ENCODE data around the gene CYB5R4. TPM values are rescaled to one million over a fixed set of nuclear protein-coding genes. Genes with fewer than 3 reads are reported as not detected.

The CYB5R4 gene
- total RNA-seq, 6 experiments from 2014 or later = 3.6 to 7.9 (median 5.1) TPM

DNA sequence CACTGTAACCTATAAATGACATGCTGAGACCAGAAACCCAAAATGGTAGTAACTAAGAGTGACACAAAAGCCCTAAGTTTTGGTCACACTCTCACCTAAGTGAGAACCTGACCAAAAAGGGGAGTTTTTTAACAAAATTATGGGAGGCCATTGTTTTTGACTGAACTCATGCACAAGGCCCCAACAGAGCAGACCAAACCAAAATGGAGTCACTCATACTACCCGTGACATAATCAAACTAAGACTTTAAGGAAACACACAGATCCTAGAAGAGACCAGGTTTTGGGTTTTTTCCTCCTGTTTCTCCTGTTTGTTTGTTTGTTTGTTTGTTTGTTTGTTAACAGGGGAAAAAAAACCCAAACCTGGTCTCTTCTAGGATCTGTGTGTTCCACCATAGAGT, 124.9 kb downstream of the CYB5R4 start:
- no peak for ATAC-seq
- H3K4me1 ChIP-seq = no peaks in the 10 kb centered on the region
- no peak for DNase-seq
- H3K4me3 ChIP-seq = no peak overlapping the region
- WGBS (ENCODE audit: insufficient coverage, low coverage, low lambda C conversion rate, missing lambda C conversion rate) = 100% methylated on average over 1 of the region's 1 CpG
- H3K36me3 ChIP-seq = no peaks in the 10 kb centered on the region
- no peaks in the 10 kb centered on the region for H3K27me3 ChIP-seq
- H3K9me3 ChIP-seq = no peaks in the 10 kb centered on the region
- no peak overlapping the region for H3K27ac ChIP-seq
- intact Hi-C loops (cut with DNase I) = no loop called here
- no peak for TF ChIP-seq CTCF (IDR thresholded peaks at IDR 0.05)
- no peak for TF ChIP-seq POLR2A (IDR thresholded peaks at IDR 0.05)

- DNase-seq (no peak), ATAC-seq (no peak)
- Histone ChIP-seq H3K27ac (no peak overlapping the region), H3K9me3 (no peaks in the 10 kb centered on the region), H3K4me1 (no peaks in the 10 kb centered on the region), H3K4me3 (no peak overlapping the region), H3K27me3 (no peaks in the 10 kb centered on the region), H3K36me3 (no peaks in the 10 kb centered on the region)
- intact Hi-C loops (cut with DNase I) = no loop called here
- no peak for TF ChIP-seq CTCF (IDR thresholded peaks at IDR 0.05)
- WGBS (ENCODE audit: insufficient coverage, low coverage, low lambda C conversion rate, missing lambda C conversion rate) = 77% methylated on average over 1 of the region's 1 CpG
These were observed 125.8 kb downstream of the CYB5R4 start for GRCh38 chr6:83985308-83985713.

DNA sequence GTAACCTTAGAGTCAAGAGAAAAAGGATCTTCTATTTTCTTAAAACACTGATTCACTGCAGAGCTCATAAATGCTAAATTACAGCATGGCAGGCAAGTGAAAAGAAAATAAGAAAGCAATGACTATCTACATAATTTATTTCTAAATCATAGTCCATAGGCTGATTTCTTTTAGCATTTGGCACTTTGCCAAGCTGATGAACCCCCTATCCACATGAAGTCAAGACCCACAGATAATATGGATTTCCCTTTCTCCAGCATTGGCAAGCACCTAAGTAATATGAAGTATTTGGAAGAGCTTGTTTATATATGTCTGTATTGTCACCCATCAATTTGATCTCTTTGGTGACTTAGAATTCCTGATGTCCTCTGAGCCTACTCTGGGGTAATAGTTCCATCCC, 126.2 kb downstream of the CYB5R4 start:
- Histone ChIP-seq H3K27me3 (no peaks in the 10 kb centered on the region), H3K9me3 (no peaks in the 10 kb centered on the region), H3K27ac (no peak overlapping the region), H3K4me1 (no peaks in the 10 kb centered on the region), H3K36me3 (no peaks in the 10 kb centered on the region), H3K4me3 (no peak overlapping the region)
- ATAC-seq = no peak
- no peak for TF ChIP-seq POLR2A (IDR thresholded peaks at IDR 0.05)
- no peak for TF ChIP-seq CTCF (IDR thresholded peaks at IDR 0.05)
- DNase-seq = no peak
- intact Hi-C loops (cut with DNase I) = no loop called here

DNA sequence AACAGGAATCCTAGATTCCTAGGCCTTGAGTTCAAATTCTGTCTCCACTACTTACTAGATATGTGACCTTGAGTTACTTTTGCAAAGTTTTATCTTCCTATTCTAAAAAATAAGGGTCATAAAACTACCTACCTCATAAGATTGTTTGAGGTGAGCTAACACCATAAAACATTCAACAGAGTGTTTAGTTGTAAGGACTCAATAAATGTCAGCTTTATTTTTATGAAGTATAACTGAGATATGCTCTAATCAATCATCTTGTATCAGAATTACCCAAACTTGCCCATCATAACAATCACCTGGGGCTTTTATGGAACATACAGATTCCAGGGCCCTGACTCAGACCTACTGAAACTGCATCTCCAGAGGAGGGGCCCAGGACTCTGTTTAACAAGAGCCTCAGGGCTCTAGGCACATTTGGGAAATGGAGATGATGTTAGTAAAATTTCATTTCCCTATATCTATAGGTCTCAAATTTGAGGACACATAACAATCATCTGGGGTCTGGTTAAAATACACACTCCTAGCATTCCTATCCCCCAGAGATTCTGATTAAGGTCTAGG, 138.6 kb downstream of the CYB5R4 start:
- Histone ChIP-seq H3K4me3 (no peak overlapping the region), H3K27ac (no peak overlapping the region), H3K36me3 (no peaks in the 10 kb centered on the region), H3K9me3 (no peaks in the 10 kb centered on the region), H3K27me3 (no peaks in the 10 kb centered on the region), H3K4me1 (no peaks in the 10 kb centered on the region)
- DNase-seq (no peak), ATAC-seq (no peak)
- TF ChIP-seq CTCF (IDR thresholded peaks at IDR 0.05) (no peak), POLR2A (IDR thresholded peaks at IDR 0.05) (no peak)
- intact Hi-C loops (cut with DNase I) = no loop called here

- no peaks in the 10 kb centered on the region for H3K36me3 ChIP-seq
- no peaks in the 10 kb centered on the region for H3K4me1 ChIP-seq
- TF ChIP-seq CTCF (IDR thresholded peaks at IDR 0.05) (no peak), POLR2A (IDR thresholded peaks at IDR 0.05) (no peak)
- DNase-seq = no peak
- no peak overlapping the region for H3K4me3 ChIP-seq
- H3K27me3 ChIP-seq = no peaks in the 10 kb centered on the region
- intact Hi-C loops (cut with DNase I) = no loop called here
- H3K27ac ChIP-seq = no peak overlapping the region
- 80% methylated on average over 1 of the region's 3 CpGs for WGBS (ENCODE audit: insufficient coverage, low coverage, low lambda C conversion rate, missing lambda C conversion rate)
- H3K9me3 ChIP-seq = no peaks in the 10 kb centered on the region
- no peak for ATAC-seq
These were observed 141.6 kb downstream of the CYB5R4 start for GRCh38 chr6:84001119-84001518.

Measured in right lobe of liver (tissue), 6 donors.